SU-DHL-6 (cell line): Measurements from ENCODE around the gene HNRNPA1.

ENCODE experiments used
- EZH2phosphoT487 ChIP-seq: fragments of 200-600 bp; sonication (generic), shearing (Covaris generic); conservative IDR thresholded peaks from 2 replicates; pipeline ENCODE4 v1.6.1; 2018; ENCODE audit warnings: mild to moderate bottlenecking, antibody characterized with exemption, low read length, moderate library complexity, mixed read lengths
- TF ChIP-seq, protein P1 (sequence below): fragments of 200-600 bp; sonication (generic); IDR thresholded peaks from one replicate; pipeline ENCODE4 v1.5.1; 2017; ENCODE audit warnings: antibody characterized with exemption, mild to moderate bottlenecking, low read length, moderate library complexity; ENCODE audit not compliant: insufficient read depth, poor library complexity, severe bottlenecking

DNA sequence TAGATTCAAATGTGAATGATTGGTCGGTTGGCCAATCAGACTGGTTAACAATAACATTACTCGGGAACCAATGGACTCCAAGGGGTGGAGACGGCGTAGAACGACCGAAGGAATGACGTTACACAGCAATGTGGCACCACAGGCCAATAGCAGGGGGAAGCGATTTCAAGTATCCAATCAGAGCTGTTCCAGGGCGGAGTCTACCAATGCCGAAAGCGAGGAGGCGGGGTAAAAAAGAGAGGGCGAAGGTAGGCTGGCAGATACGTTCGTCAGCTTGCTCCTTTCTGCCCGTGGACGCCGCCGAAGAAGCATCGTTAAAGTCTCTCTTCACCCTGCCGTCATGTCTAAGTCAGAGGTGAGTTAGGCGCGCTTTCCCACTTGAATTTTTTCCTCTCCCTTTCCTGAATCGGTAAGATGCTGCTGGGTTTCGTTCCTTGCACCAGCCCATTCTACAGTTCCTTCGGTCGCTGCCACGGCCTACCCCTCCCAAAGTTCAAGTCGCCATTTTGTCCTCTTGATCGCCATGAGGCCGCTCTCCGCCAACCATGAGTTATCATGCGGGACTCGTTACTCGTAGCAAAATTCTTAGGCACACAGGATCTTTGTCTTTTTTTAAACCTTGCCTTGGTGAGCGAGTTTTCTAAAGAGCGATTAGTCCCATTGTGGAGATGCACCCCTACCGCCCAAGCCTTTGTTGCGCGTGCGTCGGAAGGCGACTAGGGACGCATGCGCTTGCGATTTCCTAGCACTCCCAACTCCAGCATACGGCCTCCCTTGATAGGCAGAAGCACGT lies at the start of gene HNRNPA1:
- TF ChIP-seq, protein P1, sequence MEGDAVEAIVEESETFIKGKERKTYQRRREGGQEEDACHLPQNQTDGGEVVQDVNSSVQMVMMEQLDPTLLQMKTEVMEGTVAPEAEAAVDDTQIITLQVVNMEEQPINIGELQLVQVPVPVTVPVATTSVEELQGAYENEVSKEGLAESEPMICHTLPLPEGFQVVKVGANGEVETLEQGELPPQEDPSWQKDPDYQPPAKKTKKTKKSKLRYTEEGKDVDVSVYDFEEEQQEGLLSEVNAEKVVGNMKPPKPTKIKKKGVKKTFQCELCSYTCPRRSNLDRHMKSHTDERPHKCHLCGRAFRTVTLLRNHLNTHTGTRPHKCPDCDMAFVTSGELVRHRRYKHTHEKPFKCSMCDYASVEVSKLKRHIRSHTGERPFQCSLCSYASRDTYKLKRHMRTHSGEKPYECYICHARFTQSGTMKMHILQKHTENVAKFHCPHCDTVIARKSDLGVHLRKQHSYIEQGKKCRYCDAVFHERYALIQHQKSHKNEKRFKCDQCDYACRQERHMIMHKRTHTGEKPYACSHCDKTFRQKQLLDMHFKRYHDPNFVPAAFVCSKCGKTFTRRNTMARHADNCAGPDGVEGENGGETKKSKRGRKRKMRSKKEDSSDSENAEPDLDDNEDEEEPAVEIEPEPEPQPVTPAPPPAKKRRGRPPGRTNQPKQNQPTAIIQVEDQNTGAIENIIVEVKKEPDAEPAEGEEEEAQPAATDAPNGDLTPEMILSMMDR: no peak
- TF ChIP-seq EZH2phosphoT487: no peak
